ENCODE data around the gene GGT5.
"Not testable (repeated sequence)": the region's sequence is repeated elsewhere in the genome, so short reads cannot be mapped to it uniquely, and the experiment has no call there.

GGT5 gene

DNA sequence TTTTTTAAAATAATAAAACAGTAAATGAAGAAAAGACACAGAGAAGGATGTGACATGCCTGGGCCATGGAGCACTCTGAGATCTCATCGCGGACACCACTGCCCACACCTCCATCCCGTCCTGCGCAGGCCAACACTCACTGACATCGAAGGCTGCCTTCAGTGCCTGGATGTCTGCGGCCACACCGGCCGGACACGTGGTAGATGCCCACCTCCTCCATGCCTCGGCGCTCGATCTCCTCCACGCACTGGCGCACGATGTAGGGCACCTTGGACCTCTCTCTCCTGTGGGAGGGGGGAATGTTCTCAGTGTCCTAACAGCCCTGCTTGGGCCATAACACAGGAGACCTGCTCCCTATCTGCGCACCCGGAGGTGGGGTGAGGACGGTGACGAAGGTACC is 18.6 kb upstream of the GGT5 start:
- DNase-seq = not testable (repeated sequence)

DNA sequence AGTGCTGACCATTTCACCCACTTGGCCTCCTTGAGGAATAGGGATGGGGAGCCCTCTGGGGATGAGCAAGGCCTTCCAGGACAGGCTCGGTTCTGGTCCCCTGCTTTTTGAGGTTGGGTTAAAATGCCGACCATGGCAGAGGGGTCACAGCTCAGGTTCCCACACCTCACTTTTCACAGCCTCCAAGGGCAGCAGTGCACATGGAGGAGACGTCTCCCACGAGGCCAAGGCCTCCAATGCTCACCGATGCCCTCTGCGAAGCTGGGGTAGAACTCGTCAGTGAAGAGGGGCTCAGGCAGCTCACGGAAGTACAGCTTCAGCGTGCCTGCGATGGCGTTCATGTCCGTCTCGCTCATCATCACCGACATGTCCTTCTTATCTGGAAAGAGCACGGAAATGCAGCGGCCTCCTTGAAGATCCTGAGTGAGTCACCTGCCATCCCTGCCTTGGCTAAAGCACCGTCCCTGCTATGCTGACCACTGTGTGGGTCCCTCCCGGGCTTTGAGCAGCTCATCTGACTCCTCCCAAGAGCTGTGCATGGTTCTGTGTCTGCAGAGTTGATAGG is 17.4 kb upstream of the GGT5 start:
- not testable (repeated sequence) for DNase-seq

DNA sequence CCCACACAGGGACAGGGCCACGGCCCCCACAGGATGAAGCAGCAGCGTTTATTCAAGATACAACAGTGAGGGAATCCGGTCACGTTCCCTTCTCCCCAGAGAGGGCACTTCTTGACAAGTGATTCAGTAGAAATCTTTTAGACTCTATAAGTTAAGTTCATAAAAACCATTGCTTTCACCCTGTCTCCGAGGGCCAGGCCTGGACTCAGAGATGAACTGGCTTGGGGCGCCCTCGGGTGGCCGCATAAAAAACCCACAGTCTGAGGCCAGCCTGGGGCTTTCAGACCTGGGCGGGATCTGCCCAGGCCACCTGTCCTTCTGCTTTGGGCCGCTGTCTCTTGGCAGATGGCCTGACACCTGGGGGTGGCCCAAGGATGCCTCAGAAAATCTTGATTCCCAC is 14.6 kb upstream of the GGT5 start:
- peak in 20 of 58 donors; percentile 6 to 50 (median 22) for DNase-seq

DNA sequence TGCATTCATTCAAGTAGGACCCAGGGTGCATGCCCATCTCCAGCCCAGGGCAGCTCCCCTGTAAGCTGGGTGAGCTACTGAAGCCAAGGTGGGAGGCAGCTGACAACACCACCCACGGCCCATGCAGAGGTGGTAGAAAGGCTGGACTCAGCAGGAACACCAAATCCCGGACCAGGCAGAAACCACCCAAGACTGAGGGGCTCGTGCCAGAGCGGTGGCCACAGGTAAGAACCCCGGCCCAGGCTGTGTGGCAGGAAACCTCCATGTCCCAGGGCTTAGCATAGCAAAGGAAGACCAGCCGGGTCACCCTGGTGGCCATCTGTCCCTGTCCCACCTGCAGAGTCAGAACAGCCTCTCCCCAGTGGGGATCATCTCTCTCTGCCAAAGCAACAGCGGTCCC is 11.9 kb upstream of the GGT5 start:
- DNase-seq = not testable (repeated sequence)

DNA sequence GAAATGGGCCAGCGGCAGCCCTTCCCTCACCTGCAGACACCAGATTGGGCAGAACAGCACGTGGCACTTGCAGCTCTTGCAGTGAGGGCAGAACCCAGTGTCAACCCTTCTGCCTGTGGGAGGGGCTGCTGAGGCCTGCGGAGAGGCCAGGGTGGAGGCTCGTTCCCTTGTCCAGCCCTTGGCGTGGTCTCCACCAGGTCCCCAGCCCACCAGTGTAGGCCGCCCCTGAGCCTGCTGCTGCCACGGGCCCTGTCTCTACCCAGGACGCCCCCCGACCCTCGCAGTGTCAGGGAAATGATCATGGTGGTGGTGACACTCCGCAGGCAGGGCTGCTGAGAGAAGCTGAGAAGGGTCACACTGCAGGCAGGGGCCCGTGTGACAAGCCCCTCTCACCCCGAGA is 11.3 kb upstream of the GGT5 start:
- DNase-seq = not testable (repeated sequence)

DNA sequence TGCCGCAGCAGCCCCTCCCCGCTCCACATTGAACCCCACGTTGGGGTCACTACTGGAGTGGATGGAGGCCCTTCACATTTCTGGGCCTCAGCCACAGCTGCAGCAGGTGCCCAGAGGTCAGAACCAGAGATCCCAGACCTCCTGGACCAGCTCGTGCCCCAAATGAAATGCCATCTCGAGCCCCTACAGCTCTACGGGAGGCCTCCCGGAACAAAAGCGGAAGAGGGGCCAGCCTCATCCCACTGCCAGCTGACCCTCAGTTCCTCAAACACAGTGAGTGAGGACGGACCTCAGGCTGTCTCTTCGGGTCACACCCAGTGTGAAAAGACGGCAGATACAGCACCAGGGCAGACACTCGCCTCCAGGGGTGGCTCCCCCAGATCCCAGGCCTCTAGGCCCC is 8.2 kb upstream of the GGT5 start:
- DNase-seq = not testable (repeated sequence)

DNA sequence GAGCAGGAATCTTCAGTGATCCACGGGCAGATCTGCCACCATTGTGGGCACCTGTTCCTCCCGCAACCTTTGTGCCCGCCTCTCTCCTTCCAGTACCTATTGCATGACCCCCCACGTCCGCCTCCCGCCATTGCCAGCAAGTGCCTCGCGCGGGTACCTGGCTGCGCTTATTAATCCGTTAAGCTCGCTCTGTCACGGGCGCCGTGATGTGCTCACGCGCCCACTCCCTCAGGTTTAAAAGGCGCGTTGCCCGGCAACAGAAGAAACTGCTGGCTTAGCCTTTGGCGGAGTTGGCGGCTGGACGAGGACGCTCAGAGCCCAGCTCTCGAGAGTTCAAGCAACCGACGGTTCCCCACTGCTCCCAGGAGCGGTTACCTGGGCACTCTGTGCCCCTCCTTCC is 6.4 kb upstream of the GGT5 start:
- not testable (repeated sequence) for DNase-seq

DNA sequence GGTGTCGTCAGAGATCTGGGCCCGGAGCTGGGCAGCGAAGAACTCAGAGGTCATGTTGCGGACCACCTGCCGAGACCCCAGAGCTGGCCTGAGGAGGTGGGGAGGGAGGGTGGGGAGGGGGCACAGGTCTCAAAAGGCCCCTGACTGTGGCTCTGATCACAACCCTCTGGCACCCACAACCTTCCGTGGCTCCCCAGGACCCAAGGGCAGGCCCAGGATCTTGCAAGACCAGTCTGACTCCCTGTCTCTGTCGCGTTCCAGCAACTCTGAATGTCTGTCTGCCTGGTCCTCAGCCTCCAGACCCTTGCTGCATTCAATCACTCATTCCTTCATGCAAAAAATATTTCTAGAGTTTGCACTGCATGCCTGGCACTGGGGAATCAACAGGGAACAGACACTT is 4.5 kb upstream of the GGT5 start:
- not testable (repeated sequence) for DNase-seq

DNA sequence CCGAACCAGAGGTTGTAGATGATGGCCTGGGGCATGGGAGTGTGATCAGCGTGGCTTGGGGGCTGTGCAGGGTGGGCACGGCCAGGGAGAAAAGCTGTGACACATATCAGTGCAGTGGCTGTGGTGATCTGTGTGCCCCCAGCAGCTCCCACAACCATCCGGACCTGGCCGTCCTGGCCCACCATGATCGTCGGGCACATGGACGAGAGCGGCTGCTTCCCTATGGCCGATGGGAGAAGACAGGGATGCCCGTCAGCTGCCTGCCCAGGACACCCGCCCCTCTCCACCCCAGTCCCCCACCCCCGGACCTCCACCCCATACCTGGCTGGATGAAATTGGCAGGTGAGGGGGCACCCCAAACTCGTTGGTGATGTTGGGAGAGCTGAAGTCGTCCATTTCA is 3.7 kb upstream of the GGT5 start:
- not testable (repeated sequence) for DNase-seq

DNA sequence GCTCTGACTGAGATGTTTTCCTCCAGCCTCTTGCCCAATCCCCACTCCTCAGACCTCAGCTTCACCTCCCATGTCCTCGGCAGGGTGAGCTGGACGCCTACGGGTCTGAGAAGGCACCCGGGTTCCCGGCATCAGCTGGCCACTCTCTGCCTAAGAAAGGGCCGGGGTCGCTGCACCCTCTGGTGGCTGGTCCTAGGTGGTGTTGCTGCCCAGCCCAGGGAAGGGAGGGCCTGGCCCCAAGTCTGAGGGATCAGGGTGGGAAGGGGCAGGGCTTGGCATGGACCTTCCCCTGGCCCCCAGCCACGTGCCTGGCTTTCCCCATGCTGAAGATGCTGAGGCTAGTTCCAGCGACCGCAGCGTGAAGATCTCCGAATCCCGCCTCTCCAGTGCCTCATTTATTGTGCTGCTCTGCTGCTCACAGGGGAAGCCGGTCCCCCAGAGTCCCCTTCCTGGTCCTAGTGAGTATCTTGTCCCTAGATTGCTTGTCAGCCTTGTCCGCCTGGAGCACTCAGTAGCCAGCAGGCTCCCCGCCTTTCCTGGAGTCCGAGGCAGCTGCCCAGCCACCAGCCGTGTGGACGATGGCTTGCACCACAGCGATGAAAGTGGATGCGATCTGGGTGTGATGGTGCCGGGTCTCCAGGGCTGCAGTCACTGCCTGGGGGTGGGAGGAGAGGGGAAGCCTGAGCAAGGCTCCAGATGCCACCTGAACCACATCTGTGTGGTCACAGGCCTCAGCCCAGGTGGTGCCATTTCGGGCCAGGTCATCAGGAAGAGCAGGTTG is 2.9 kb upstream of the GGT5 start:
- DNase-seq = peak in 57 of 58 donors; percentile 6 to 91 (median 67)

DNA sequence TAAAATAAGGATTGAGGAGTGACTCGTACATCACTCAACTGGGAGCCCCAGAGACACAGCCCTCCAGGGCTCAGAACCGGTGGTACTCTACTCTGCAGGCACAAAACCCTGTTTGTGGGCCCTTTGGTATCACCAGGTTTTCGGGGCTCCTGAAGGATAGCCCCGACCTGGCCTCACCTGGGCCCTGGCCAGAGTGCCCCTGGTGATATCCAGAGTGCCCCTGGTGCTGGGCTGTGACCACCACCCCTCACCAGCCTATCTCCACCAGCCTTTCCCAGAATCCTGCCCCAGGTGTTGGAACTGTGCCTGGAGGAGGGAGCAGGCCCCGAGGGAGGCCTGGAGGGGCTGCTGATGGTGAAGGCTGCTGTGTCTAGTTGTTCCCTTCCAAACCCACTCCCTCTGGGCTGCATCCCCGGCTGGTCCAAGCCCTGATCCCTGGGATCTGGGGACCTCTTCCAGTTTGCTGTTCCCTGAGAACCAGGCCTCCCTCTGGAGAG is 2.2 kb upstream of the GGT5 start:
- DNase-seq = no peak

DNA sequence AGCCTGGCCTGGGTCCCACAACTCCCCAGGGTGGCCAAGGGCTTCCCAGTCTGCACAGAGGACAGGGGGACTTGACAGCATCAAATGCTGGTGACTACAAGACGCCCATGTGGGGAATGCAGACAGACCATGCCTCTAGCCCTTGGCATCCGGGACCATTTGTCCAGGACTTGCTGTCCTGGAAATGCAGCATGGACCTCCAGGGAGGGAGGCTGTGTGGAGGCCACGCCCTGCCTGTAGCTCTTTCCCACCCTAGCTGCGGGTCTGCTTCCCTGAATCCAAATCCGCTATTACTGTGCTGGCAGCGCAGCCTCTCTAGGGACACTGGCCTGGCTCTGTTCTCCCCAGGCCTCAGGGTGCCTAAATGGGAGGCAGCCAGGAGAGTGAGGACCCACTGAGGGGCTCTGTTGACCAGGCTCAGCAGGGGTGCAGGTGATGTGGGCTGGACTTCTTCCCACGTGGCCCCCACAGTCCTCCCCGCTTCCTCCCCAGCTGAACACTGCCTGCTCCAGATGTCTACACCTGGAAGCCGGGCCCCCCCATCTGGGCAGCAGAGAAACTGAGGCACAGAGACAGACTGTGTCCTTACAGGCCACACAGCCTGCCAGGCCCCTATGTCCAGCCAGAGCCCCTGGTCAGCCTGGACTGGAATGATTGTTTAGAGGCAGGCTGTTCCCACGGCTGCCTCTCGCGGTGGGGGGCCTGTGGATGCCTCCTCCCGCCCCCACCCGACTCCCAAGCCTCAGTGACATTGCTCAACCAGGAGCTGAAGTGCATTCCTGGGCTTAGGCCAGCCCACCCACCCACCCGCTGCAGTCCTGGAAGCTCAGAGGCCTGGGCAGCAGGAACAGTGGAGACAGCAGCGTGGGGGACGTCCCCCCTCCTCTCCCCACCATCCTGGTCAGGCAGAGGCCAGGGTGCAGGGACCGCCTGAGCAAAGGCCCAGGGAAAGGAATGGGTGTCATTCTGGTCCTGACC is 991 bp upstream of the GGT5 start:
- DNase-seq = not testable (repeated sequence)

DNA sequence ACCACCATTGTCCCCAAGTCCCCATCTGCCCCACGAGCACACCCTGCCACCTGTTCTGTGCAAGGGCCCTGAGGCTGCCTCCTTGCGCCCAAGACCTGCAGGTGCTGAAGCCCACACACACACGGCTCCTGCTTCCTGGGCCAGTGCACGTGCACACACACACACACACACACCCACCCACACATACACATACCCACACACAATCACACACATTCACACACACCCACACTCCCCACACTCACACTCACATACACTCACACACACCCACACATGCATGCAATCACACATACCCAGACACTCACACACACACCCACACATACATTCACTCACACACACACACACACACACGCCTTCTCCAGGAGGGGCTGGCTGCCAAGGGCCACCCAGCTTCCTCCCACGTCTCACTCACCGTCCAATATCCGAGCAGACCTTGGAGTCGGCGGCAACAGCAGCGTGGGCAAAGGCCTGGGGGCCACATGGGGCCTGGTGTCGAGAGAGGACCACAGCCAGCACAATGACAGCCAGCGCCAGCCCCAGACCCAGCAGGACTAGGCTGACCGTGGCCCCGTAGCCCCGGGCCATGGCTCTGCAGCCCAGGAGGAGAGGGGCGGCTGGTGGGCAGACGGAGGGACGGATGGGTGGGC is 616 bp downstream of the GGT5 start:
- peak in 1 of 58 donors; percentile 16 for DNase-seq

DNA sequence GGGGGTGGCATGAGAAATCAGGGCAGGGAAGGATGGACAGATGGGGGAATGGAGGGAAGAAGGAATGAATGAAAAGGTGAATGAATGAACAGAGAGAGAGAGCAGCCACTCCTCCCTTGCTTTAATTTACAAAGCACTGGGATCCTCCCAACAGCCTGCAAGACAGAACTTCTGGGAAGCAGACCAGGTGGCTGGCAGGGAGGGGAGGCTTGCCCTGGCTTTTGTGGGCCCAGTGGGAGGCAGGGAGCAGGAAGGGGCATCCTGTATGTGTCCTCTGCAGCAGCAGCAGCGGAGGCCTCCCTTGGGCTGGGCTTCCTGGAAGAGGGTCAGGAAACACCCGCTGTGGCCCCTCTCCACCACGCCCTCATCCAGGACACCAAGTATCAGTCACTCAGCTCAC is 1.5 kb downstream of the GGT5 start:
- peak in 2 of 58 donors; percentile 7 to 10 for DNase-seq

DNA sequence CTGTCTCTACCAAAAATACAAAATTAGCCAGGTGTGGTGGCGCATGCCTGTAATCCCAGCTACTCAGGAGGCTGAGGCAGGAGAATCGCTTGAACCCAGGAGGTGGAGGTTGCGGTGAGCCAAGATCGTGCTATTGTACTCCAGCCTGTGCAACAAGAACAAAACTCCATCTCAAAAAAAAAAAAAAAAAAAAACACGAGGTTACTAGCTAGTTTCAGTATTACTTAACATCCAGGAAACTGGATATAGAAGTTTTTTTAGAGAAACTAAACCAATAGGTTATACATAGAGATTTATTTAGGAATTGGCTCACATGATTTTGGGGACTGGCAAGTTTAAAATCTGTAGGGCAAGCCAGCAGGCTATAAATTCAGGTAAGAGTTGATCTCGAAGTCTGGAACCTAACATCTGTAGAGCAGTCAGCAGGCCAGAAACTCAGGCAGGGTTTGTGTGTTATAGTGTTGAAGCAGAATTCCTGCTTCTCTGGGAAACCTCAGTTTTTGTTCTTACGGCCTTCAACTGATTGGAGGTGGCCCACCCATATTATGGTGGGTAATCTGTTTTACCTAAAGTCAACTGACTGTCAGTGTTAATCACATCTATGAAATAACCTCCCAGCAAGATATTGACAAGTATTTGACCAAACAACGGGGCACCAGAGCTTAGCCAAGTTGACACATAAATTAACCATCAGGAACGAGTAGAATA is 3.7 kb downstream of the GGT5 start:
- not testable (repeated sequence) for DNase-seq

DNA sequence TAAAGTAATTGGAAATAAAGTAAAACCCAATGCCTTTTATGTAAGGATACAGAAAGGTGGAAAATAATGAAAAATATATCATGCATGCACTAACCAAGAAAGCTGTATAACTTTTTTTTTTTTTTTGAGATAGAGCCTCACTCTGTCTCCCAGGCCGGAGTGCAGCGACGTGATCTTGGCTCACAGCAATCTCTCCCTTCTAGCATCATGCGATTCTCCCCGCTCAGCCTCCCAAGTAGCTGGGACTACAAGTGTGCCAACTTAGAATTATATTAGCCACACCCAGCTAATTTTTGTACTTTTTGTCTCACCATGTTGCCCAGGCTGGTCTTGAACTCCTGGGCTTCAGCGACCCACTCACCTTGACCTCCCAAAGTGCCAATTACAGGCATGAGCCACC is 4.5 kb downstream of the GGT5 start:
- DNase-seq = no peak

DNA sequence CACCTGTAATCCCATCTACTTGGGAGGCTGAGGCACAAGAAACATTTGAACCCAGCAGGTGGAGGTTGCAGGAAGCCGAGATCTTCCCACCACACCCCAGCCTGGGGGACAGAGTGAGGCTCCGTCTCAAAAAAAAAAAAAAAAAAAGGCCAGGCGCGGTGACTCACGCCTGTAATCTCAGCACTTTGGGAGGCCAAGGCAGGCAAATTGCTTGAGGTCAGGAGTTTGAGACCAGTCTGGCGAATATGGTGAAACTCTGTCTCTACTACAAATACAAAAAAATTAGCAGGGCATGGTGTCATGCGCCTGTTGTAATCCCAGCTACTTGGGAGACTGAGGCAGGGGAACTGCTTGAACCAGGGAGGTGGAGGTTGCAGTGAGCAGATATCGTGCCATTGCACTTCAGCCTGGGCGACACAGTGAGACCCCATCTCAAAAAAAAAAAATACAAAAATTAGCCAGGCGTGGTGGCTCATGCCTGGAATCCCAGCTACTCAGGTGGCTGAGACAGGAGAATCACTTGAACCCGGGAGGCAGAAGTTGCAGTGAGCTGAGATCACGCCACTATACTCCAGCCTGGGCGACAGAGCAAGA is 6.7 kb downstream of the GGT5 start:
- DNase-seq = not testable (repeated sequence)

DNA sequence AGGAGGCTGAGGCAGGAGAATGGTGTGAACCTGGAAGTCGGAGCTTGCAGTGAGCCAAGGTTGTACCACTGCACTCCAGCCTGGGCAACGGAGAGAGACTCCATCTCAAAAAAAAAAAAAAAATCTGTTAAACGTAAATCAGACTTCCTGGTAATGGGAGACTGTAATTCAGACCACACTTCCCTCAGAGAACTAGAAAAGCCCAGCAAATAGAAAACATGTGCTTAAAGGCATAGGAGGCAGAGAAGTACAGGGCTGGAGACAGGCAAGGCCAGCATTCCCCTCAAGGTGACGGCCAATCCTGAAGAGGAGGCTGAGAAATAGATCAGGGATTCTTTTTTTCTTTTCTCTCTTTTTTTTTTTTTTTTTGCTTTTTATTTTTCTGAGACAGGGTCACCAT is 8.2 kb downstream of the GGT5 start:
- DNase-seq = no peak

DNA sequence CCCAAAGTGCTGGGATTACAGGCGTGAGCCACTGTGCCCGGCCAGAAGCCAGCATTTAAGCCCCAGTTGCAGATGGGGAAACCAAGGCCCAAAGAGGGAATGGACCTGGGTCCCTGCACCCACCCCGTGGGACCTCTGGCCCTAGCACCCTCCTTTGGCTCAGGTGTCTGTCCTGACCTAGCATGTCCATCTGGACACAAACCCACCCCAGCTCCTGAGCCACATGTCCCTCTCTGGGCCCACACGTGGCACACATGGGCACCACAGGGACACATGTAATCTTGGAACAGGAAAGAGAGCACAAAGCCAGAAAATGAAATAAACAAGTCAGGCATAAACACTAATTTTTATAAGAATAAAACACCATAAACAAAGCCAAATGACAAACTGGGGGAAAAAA is 9.6 kb downstream of the GGT5 start:
- no peak for DNase-seq

DNA sequence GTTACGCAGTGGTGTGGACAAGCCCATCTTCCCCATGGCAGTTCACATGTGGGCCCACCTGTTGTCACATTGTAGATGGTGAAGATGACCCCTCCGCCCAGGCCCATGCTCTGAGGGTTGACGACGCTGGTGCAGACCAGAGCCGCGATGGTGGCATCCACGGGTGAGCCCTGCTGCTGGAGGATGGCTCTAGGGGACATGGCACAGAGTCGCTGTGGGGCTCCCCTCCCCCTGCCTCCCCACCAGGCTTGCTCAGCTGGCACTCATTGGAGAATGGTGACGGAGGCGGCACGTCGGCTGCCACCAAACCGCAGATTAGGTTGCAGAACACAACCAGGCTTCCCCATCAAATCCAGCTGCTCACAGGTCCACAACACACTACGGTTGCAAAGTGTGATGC is 11.1 kb downstream of the GGT5 start:
- no peak for DNase-seq

Measured in anterior cingulate cortex (tissue), 58 donors.